ENCODE measurements around the gene SOWAHA. TPM values are rescaled to one million over a fixed set of nuclear protein-coding genes. Genes with fewer than 3 reads are reported as not detected.

The SOWAHA gene
- total and polyA plus RNA-seq, 2 donors (not counting 1 experiment from before 2014, with no cell fraction given) = not detected

GRCh38 chr5:132770476-132771159 is 42.5 kb upstream of the SOWAHA start:
- H3K9me3 ChIP-seq (ENCODE audit: control extremely low read depth in 1 of 3, control insufficient read depth in 2 of 3, insufficient read depth in 1 of 3, low read length in 2 of 3) = no peaks in the 10 kb centered on the region
- no peaks in the 10 kb centered on the region for H3K9me3 Mint-ChIP-seq (ENCODE audit: insufficient read depth)
- 97% methylated on average over 8 of the region's 8 CpGs for WGBS (ENCODE audit: insufficient coverage)
- H3K27ac ChIP-seq (ENCODE audit: low read length in 2 of 2) = no peak overlapping the region
- no peaks in the 10 kb centered on the region for H3K4me1 ChIP-seq (ENCODE audit: control insufficient read depth in 2 of 2, insufficient read depth in 2 of 2, low read length in 2 of 2)
- intact Hi-C loops (cut with micrococcal nuclease) = no loop called here
- H4K20me1 ChIP-seq (ENCODE audit: control insufficient read depth, insufficient read depth, low read length, poor library complexity, severe bottlenecking) = no peaks in the 10 kb centered on the region
- ChIA-PET CTCF (no interaction called here), POLR2A (no interaction called here)
- no peak overlapping the region for H3K27ac Mint-ChIP-seq
- H2AFZ ChIP-seq (ENCODE audit: insufficient read depth, low read depth, low read length, poor library complexity, severe bottlenecking) = no peak overlapping the region
- H3K4me3 Mint-ChIP-seq = no peak overlapping the region
- no peaks in the 10 kb centered on the region for H3K36me3 ChIP-seq (replicated peaks in 1 of 2; ENCODE audit: control extremely low read depth in 1 of 2, control insufficient read depth in 1 of 2, extremely low read depth in 1 of 2, insufficient read depth in 2 of 2, low read length in 1 of 2)
- H3K9ac ChIP-seq (ENCODE audit: low read length) = no peak overlapping the region
- no peak overlapping the region for H3K4me3 ChIP-seq (ENCODE audit: control extremely low read depth in 1 of 5, extremely low read depth in 1 of 5, insufficient read depth in 1 of 5, low read depth in 2 of 5, low read length in 4 of 5)
- no peaks in the 10 kb centered on the region for H3K4me1 Mint-ChIP-seq
- H3K27me3 Mint-ChIP-seq = peaks cover 4% of the 10 kb centered on the region
- no peak overlapping the region for H3K4me2 ChIP-seq (replicated peaks; ENCODE audit: low read depth, low read length, poor library complexity, severe bottlenecking)
- ATAC-seq (ENCODE audit: low read depth) (no peak), DNase-seq (no peak)
- no peaks in the 10 kb centered on the region for H3K79me2 ChIP-seq (ENCODE audit: control insufficient read depth, insufficient read depth, low read length)
- TF ChIP-seq EZH2 (IDR thresholded peaks at IDR 0.05; ENCODE audit: borderline replicate concordance, insufficient read depth, low read depth, low read length, poor library complexity, severe bottlenecking) = no peak
- TF ChIP-seq CTCF (IDR thresholded peaks at IDR 0.05) = no peak
- H3K27me3 ChIP-seq (replicated peaks in 1 of 4; ENCODE audit: control extremely low read depth in 1 of 4, control insufficient read depth in 3 of 4, insufficient read depth in 4 of 4, low read length in 3 of 4) = peaks cover 0 to 5% (median 0%) of the 10 kb centered on the region in 4 experiments

GRCh38 chr5:132771503-132771998 is 41.6 kb upstream of the SOWAHA start:
- Mint-ChIP-seq H3K27ac (no peak overlapping the region), H3K27me3 (peaks cover 4% of the 10 kb centered on the region), H3K9me3 (ENCODE audit: insufficient read depth) (no peaks in the 10 kb centered on the region), H3K4me1 (no peaks in the 10 kb centered on the region), H3K4me3 (no peak overlapping the region)
- ChIA-PET CTCF (no interaction called here), POLR2A (no interaction called here)
- no peak overlapping the region for H3K9ac ChIP-seq (ENCODE audit: low read length)
- H2AFZ ChIP-seq (ENCODE audit: insufficient read depth, low read depth, low read length, poor library complexity, severe bottlenecking) = no peak overlapping the region
- no peak overlapping the region for H3K4me2 ChIP-seq (replicated peaks; ENCODE audit: low read depth, low read length, poor library complexity, severe bottlenecking)
- peaks cover 0 to 10% (median 1%) of the 10 kb centered on the region in 4 experiments for H3K27me3 ChIP-seq (replicated peaks in 1 of 4; ENCODE audit: control extremely low read depth in 1 of 4, control insufficient read depth in 3 of 4, insufficient read depth in 4 of 4, low read length in 3 of 4)
- no peaks in the 10 kb centered on the region for H4K20me1 ChIP-seq (ENCODE audit: control insufficient read depth, insufficient read depth, low read length, poor library complexity, severe bottlenecking)
- intact Hi-C loops (cut with micrococcal nuclease) = no loop called here
- H3K27ac ChIP-seq (ENCODE audit: low read length in 2 of 2) = no peak overlapping the region
- H3K9me3 ChIP-seq (ENCODE audit: control extremely low read depth in 1 of 3, control insufficient read depth in 2 of 3, insufficient read depth in 1 of 3, low read length in 2 of 3) = no peaks in the 10 kb centered on the region
- H3K4me3 ChIP-seq (ENCODE audit: control extremely low read depth in 1 of 5, extremely low read depth in 1 of 5, insufficient read depth in 1 of 5, low read depth in 2 of 5, low read length in 4 of 5) = no peak overlapping the region
- peaks cover 5% of the 10 kb centered on the region in 2 donors for H3K4me1 ChIP-seq (ENCODE audit: control insufficient read depth in 2 of 2, insufficient read depth in 2 of 2, low read length in 2 of 2)
- WGBS (ENCODE audit: insufficient coverage) = 94% methylated on average over 8 of the region's 8 CpGs
- TF ChIP-seq EZH2 (IDR thresholded peaks at IDR 0.05; ENCODE audit: borderline replicate concordance, insufficient read depth, low read depth, low read length, poor library complexity, severe bottlenecking) (no peak), CTCF (IDR thresholded peaks at IDR 0.05) (no peak)
- DNase-seq (no peak), ATAC-seq (ENCODE audit: low read depth) (no peak)
- no peaks in the 10 kb centered on the region for H3K79me2 ChIP-seq (ENCODE audit: control insufficient read depth, insufficient read depth, low read length)
- H3K36me3 ChIP-seq (replicated peaks in 1 of 2; ENCODE audit: control extremely low read depth in 1 of 2, control insufficient read depth in 1 of 2, extremely low read depth in 1 of 2, insufficient read depth in 2 of 2, low read length in 1 of 2) = no peaks in the 10 kb centered on the region
